Activated CD8-positive, alpha-beta T cell treated with anti-CD3 and anti-CD28 coated beads for 36 hours (primary cell): Measurements from ENCODE around the gene CHD2. TPM values are rescaled to one million over a fixed set of nuclear protein-coding genes. Genes with fewer than 3 reads are reported as not detected.
A peak's percentile ranks its signal among the peaks of the same experiment; 100 is the strongest.

Source experiments
- ATAC-seq: fragments of 200-7000 bp; cut with Tn5 transposase; one replicate; pipeline ENCODE4 v1.10.0; 2021; ENCODE audit warnings: mild to moderate bottlenecking, moderate library complexity
- CTCF ChIA-PET: fragments of 350-600 bp; sonication (Branson Sonifier 250); formaldehyde crosslinking; loops from one replicate; lab custom pipeline; 2021; ENCODE audit warnings: antibody characterized with exemption; lab: Charles Lee
- POLR2A ChIA-PET: fragments of 350-600 bp; sonication (Branson Sonifier 250); formaldehyde crosslinking; loops from one replicate; lab custom pipeline; 2021; ENCODE audit warnings: antibody characterized with exemption; lab: Charles Lee
- DNase-seq: peaks from one replicate; pipeline ENCODE4 v3.0.0-alpha.2; 2020
- H3K27ac Mint-ChIP-seq: one replicate; pipeline ENCODE4 v1.8.0; 2021; ENCODE audit warnings: mild to moderate bottlenecking, mixed read lengths
- H3K27me3 Mint-ChIP-seq: one replicate; pipeline ENCODE4 v1.8.0; 2021; ENCODE audit warnings: mixed read lengths
- H3K36me3 Mint-ChIP-seq: one replicate; pipeline ENCODE4 v1.8.0; 2021; ENCODE audit warnings: low read depth, mixed read lengths
- H3K4me1 Mint-ChIP-seq: one replicate; pipeline ENCODE4 v1.8.0; 2021; ENCODE audit warnings: low read depth, mixed read lengths
- H3K4me3 Mint-ChIP-seq: one replicate; pipeline ENCODE4 v1.8.0; 2021; ENCODE audit warnings: mild to moderate bottlenecking, moderate library complexity, mixed read lengths
- H3K9me3 Mint-ChIP-seq: one replicate; pipeline ENCODE4 v1.8.0; 2021; ENCODE audit warnings: mixed read lengths
- CTCF ChIP-seq: fragments of 200-600 bp; IDR thresholded peaks from one replicate; pipeline ENCODE4 v1.8.0; 2022; ENCODE audit warnings: antibody characterized with exemption, mild to moderate bottlenecking
- intact Hi-C: fragments of 100-400 bp; cut with micrococcal nuclease; formaldehyde crosslinking; loops from one replicate; pipeline ENCODE4 v1.10.0; 2022
- total RNA-seq, 2 experiments: library from RNA; stranded (reverse); gene quantifications; one replicate each; pipeline ENCODE4 v1.2.3, GENCODE V29; 2021

The CHD2 gene
- total RNA-seq, 2 experiments from 2014 or later: 124 to 138 TPM

GRCh38 chr15:92937901-92938300 lies 37.8 kb downstream of the CHD2 start:
- H3K27ac Mint-ChIP-seq: peak overlapping the region; percentile 62
- no peak overlapping the region for H3K4me3 Mint-ChIP-seq
- peaks cover 78% of the 10 kb centered on the region for H3K36me3 Mint-ChIP-seq
- peaks cover 41% of the 10 kb centered on the region for H3K4me1 Mint-ChIP-seq
- DNase-seq: no peak
- CTCF ChIA-PET: interaction anchor here (0.8 to 3.6 kb wide), 8 partner anchors 10 to 46 kb away, joined by 3 to 17 read pairs (median 8); no protein-coding TSS in a partner anchor
- no peak for TF ChIP-seq CTCF
- no peak for ATAC-seq
- no peaks in the 10 kb centered on the region for H3K9me3 Mint-ChIP-seq
- no peaks in the 10 kb centered on the region for H3K27me3 Mint-ChIP-seq
- intact Hi-C loops: no loop called here
- POLR2A ChIA-PET: interaction anchor here (0.7 to 1.4 kb wide), 3 partner anchors 9 to 91 kb away, joined by 3 read pairs; no protein-coding TSS in a partner anchor

GRCh38 chr15:92938387-92938786 lies 38.3 kb downstream of the CHD2 start:
- Mint-ChIP-seq H3K4me1 (peaks cover 39% of the 10 kb centered on the region), H3K27ac (no peak overlapping the region), H3K36me3 (peaks cover 79% of the 10 kb centered on the region), H3K4me3 (no peak overlapping the region), H3K9me3 (no peaks in the 10 kb centered on the region), H3K27me3 (no peaks in the 10 kb centered on the region)
- ChIA-PET POLR2A (interaction anchor here (0.7 kb wide), 2 partner anchors 10 to 91 kb away, joined by 3 read pairs; no protein-coding TSS in a partner anchor), CTCF (interaction anchor here (1.1 to 3.6 kb wide), 7 partner anchors 10 to 20 kb away, joined by 3 to 17 read pairs (median 11); no protein-coding TSS in a partner anchor)
- DNase-seq (no peak), ATAC-seq (peak; percentile 45)
- peak; percentile 52 for TF ChIP-seq CTCF
- intact Hi-C loops: no loop called here

GRCh38 chr15:92941668-92942067 lies 41.5 kb downstream of the CHD2 start:
- H3K4me1 Mint-ChIP-seq: peaks cover 14% of the 10 kb centered on the region
- peak overlapping the region; percentile 57 for H3K27ac Mint-ChIP-seq
- POLR2A ChIA-PET: interaction anchor here (0.9 to 2.2 kb wide), 3 partner anchors 12 to 20 kb away, joined by 3 to 5 read pairs (median 4); no protein-coding TSS in a partner anchor
- no peaks in the 10 kb centered on the region for H3K27me3 Mint-ChIP-seq
- no peak for DNase-seq
- peaks cover 76% of the 10 kb centered on the region for H3K36me3 Mint-ChIP-seq
- CTCF ChIA-PET: interaction anchor here (1.6 kb wide), 1 partner anchor 12 kb away, joined by 6 read pairs; no protein-coding TSS in a partner anchor
- TF ChIP-seq CTCF: no peak
- peaks cover 9% of the 10 kb centered on the region for H3K9me3 Mint-ChIP-seq
- intact Hi-C loops: no loop called here
- ATAC-seq: no peak
- no peak overlapping the region for H3K4me3 Mint-ChIP-seq

DNA sequence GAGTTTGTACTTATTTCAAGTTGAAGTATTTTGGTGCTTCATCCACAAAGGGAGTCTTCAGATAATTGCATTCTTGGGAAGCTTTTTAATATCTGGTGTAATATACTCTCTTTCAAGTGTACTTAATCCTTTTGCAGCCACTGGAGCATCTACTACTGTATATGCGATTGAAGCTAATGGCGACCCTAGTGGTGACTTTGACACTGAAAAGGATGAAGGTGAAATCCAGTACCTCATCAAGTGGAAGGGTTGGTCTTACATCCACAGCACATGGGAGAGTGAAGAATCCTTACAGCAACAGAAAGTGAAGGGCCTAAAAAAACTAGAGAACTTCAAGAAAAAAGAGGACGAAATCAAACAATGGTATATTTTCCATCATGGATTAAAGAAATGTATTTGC lies 42.6 kb downstream of the CHD2 start:
- peaks cover 16% of the 10 kb centered on the region for H3K9me3 Mint-ChIP-seq
- peaks cover 13% of the 10 kb centered on the region for H3K4me1 Mint-ChIP-seq
- ATAC-seq (no peak), DNase-seq (no peak)
- intact Hi-C loops: no loop called here
- no peaks in the 10 kb centered on the region for H3K27me3 Mint-ChIP-seq
- ChIA-PET CTCF (interaction anchor here (0.9 to 2.0 kb wide), 5 partner anchors 11 to 133 kb away, joined by 3 to 7 read pairs (median 3); no protein-coding TSS in a partner anchor), POLR2A (interaction anchor here (0.6 to 2.2 kb wide), 3 partner anchors 14 to 42 kb away, joined by 3 to 5 read pairs (median 4); partner anchors contain the start of gene CHD2)
- no peak for TF ChIP-seq CTCF
- H3K36me3 Mint-ChIP-seq: peaks cover 80% of the 10 kb centered on the region
- no peak overlapping the region for H3K4me3 Mint-ChIP-seq
- H3K27ac Mint-ChIP-seq: peak overlapping the region; percentile 18

- ATAC-seq: no peak
- CTCF ChIA-PET: interaction anchor here (0.7 to 2.0 kb wide), 8 partner anchors 10 to 146 kb away, joined by 3 to 7 read pairs (median 3); no protein-coding TSS in a partner anchor
These were observed 43.5 kb downstream of the CHD2 start for GRCh38 chr15:92943581-92943980.

More at GRCh38 chr15:92943581-92943980, 43.5 kb downstream of the CHD2 start:
- Mint-ChIP-seq H3K4me3 (no peak overlapping the region), H3K36me3 (peaks cover 82% of the 10 kb centered on the region), H3K9me3 (peaks cover 22% of the 10 kb centered on the region), H3K27ac (no peak overlapping the region), H3K4me1 (peaks cover 13% of the 10 kb centered on the region), H3K27me3 (no peaks in the 10 kb centered on the region)
- no peak for TF ChIP-seq CTCF
- DNase-seq: no peak
- intact Hi-C loops: no loop called here
- POLR2A ChIA-PET: interaction anchor here (0.6 kb wide), 1 partner anchor 43 kb away, joined by 3 read pairs; the partner anchor contains the start of gene CHD2
